Panc1 (cell line): ENCODE measurements around the gene MFAP1. TPM values are rescaled to one million over a fixed set of nuclear protein-coding genes. Genes with fewer than 3 reads are reported as not detected.

ENCODE experiments used
- ATAC-seq: fragments of 200-7000 bp; cut with Tn5 transposase; 2 replicates; pipeline ENCODE4 v1.9.1; 2020; ENCODE audit warnings: mild to moderate bottlenecking, moderate library complexity
- BruUV-seq: library from RNA; stranded (reverse); fragments of 400-500 nt; replicated peaks from 2 replicates; lab custom pipeline; 2021; lab: Mats Ljungman, UMichigan
- CTCF ChIA-PET: fragments of 300-600 bp; sonication (Branson Sonifier 250); formaldehyde crosslinking; loops from one replicate; lab custom pipeline; 2022; ENCODE audit warnings: antibody characterized with exemption; lab: Charles Lee
- POLR2A ChIA-PET: fragments of 300-600 bp; sonication (Branson Sonifier 250); formaldehyde crosslinking; loops from one replicate; lab custom pipeline; 2022; ENCODE audit warnings: antibody characterized with exemption; lab: Charles Lee
- DNase-seq: peaks from one replicate; pipeline ENCODE4 v3.0.0-alpha.2; 2010; ENCODE audit warnings: low read depth, low spot score
- H3K27ac ChIP-seq: 2 replicates; pipeline ENCODE4 v1.5.1; 2011; ENCODE audit warnings: mild to moderate bottlenecking, low read length, inconsistent platforms
- H3K27me3 ChIP-seq: fragments of 200-500 bp; sonication (Bioruptor generic); 2 replicates; pipeline ENCODE4 v1.6.0; 2014; ENCODE audit warnings: low read length, inconsistent platforms; ENCODE audit not compliant: control insufficient read depth, insufficient read depth
- H3K36me3 ChIP-seq: fragments of 200-500 bp; sonication (Bioruptor generic); 2 replicates; pipeline ENCODE4 v1.5.1; 2014; ENCODE audit warnings: inconsistent platforms, mild to moderate bottlenecking, low read length, moderate library complexity; ENCODE audit not compliant: control insufficient read depth, insufficient read depth
- H3K4me1 ChIP-seq: 2 replicates; pipeline ENCODE4 v1.5.1; 2011; ENCODE audit warnings: inconsistent platforms, mild to moderate bottlenecking, low read length, moderate library complexity; ENCODE audit not compliant: control insufficient read depth, insufficient read depth
- H3K4me3 ChIP-seq, 2 experiments: 2 replicates each; pipeline ENCODE4 v1.5.1; 2011 to 2012; ENCODE audit warnings: low read depth in 2 of 2, low read length in 2 of 2, mild to moderate bottlenecking in 2 of 2, inconsistent platforms in 1 of 2, moderate library complexity in 1 of 2
- H3K9me3 ChIP-seq: fragments of 200-500 bp; sonication (Bioruptor generic); 2 replicates; pipeline ENCODE4 v1.5.1; 2014; ENCODE audit warnings: low read depth, mild to moderate bottlenecking, inconsistent platforms, low read length, moderate library complexity; ENCODE audit not compliant: control insufficient read depth, insufficient read depth
- POLR2AphosphoS5 ChIP-seq: IDR thresholded peaks from 2 replicates; pipeline ENCODE4 v1.6.1; 2012; ENCODE audit warnings: mild to moderate bottlenecking, low read depth, low read length, moderate library complexity
- SIN3A ChIP-seq: IDR thresholded peaks from 2 replicates; pipeline ENCODE4 v1.6.1; 2012; ENCODE audit warnings: low read depth, mild to moderate bottlenecking, low read length, moderate library complexity, borderline replicate concordance; ENCODE audit not compliant: insufficient read depth
- TCF7L2 ChIP-seq: IDR thresholded peaks from 2 replicates; pipeline ENCODE4 v1.6.1; 2011; ENCODE audit warnings: mild to moderate bottlenecking, low read depth, low read length, inconsistent platforms
- in situ Hi-C: cut with HindIII; loops from 2 replicates; pipeline ENCODE4 v1.10.0; 2016; ENCODE audit warnings: low sequenced_read_pairs, low pct_unique_long_range_greater_than_20kb
- intact Hi-C: fragments of 100-400 bp; cut with micrococcal nuclease; formaldehyde crosslinking; loops from one replicate; pipeline ENCODE4 v1.10.0; 2022; ENCODE audit not compliant: unreplicated experiment
- total RNA-seq: library from RNA; stranded (reverse); gene quantifications from one replicate; pipeline ENCODE4 v1.2.1, GENCODE V29; 2021; ENCODE audit not compliant: unreplicated experiment
- TF ChIP-seq, protein P1 (sequence below): fragments of 450-650 bp; IDR thresholded peaks from 2 replicates; pipeline ENCODE4 v1.5.1; 2017; ENCODE audit warnings: mild to moderate bottlenecking
- TF ChIP-seq, protein P2 (sequence below), 2 experiments: IDR thresholded peaks; 2 replicates each; pipeline ENCODE4 v1.6.1; 2011 to 2012; ENCODE audit warnings: low read depth in 2 of 2, control low read depth in 1 of 2, low read length in 1 of 2, mild to moderate bottlenecking in 1 of 2, moderate library complexity in 1 of 2; ENCODE audit not compliant: insufficient read depth in 1 of 2

The MFAP1 gene
- total RNA-seq, 1 experiment from 2014 or later, result 29.7 TPM

DNA sequence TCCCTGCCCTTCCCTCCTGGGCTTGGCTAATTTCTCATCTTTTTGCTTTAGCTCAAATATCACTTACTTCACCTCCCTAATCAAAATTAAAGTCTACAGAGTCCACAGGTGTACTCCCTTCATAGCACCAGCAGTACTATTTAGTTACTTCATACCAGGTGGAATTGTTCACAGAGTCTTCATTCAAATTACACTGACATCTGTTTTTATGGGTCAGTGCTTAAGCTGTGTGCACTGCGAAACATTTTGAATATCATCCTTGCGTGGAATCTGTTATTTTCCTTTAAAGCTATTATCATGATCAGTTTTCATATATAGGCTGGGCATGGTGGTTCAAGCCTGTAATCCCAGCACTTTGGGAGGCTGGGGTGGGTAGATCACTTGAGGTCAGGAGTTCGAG, 35.1 kb downstream of the MFAP1 start:
- no peak overlapping the region for H3K27ac ChIP-seq
- CTCF ChIA-PET, result no interaction called here
- peaks cover 6% of the 10 kb centered on the region for H3K36me3 ChIP-seq
- H3K4me3 ChIP-seq, result no peak overlapping the region
- no peak for ATAC-seq
- POLR2A ChIA-PET, result interaction anchor here (0.6 kb wide), 1 partner anchor 12 kb away, joined by 4 read pairs; no protein-coding TSS in a partner anchor
- in situ Hi-C loops, result no loop called here
- TF ChIP-seq, protein P1, sequence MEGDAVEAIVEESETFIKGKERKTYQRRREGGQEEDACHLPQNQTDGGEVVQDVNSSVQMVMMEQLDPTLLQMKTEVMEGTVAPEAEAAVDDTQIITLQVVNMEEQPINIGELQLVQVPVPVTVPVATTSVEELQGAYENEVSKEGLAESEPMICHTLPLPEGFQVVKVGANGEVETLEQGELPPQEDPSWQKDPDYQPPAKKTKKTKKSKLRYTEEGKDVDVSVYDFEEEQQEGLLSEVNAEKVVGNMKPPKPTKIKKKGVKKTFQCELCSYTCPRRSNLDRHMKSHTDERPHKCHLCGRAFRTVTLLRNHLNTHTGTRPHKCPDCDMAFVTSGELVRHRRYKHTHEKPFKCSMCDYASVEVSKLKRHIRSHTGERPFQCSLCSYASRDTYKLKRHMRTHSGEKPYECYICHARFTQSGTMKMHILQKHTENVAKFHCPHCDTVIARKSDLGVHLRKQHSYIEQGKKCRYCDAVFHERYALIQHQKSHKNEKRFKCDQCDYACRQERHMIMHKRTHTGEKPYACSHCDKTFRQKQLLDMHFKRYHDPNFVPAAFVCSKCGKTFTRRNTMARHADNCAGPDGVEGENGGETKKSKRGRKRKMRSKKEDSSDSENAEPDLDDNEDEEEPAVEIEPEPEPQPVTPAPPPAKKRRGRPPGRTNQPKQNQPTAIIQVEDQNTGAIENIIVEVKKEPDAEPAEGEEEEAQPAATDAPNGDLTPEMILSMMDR, result no peak
- TF ChIP-seq, protein P2, sequence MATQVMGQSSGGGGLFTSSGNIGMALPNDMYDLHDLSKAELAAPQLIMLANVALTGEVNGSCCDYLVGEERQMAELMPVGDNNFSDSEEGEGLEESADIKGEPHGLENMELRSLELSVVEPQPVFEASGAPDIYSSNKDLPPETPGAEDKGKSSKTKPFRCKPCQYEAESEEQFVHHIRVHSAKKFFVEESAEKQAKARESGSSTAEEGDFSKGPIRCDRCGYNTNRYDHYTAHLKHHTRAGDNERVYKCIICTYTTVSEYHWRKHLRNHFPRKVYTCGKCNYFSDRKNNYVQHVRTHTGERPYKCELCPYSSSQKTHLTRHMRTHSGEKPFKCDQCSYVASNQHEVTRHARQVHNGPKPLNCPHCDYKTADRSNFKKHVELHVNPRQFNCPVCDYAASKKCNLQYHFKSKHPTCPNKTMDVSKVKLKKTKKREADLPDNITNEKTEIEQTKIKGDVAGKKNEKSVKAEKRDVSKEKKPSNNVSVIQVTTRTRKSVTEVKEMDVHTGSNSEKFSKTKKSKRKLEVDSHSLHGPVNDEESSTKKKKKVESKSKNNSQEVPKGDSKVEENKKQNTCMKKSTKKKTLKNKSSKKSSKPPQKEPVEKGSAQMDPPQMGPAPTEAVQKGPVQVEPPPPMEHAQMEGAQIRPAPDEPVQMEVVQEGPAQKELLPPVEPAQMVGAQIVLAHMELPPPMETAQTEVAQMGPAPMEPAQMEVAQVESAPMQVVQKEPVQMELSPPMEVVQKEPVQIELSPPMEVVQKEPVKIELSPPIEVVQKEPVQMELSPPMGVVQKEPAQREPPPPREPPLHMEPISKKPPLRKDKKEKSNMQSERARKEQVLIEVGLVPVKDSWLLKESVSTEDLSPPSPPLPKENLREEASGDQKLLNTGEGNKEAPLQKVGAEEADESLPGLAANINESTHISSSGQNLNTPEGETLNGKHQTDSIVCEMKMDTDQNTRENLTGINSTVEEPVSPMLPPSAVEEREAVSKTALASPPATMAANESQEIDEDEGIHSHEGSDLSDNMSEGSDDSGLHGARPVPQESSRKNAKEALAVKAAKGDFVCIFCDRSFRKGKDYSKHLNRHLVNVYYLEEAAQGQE (IDR thresholded peaks at IDR 0.05; ENCODE audit: insufficient read depth in 1 of 2, low read depth in 2 of 2, low read length in 1 of 2), result no peak
- TF ChIP-seq SIN3A (no peak), TCF7L2 (no peak), POLR2AphosphoS5 (no peak)
- DNase-seq, result no peak
- no TSS peak for BruUV-seq
- peaks cover 18% of the 10 kb centered on the region for H3K4me1 ChIP-seq
- H3K27me3 ChIP-seq, result no peaks in the 10 kb centered on the region
- H3K9me3 ChIP-seq, result no peaks in the 10 kb centered on the region
- intact Hi-C loops, result no loop called here

DNA sequence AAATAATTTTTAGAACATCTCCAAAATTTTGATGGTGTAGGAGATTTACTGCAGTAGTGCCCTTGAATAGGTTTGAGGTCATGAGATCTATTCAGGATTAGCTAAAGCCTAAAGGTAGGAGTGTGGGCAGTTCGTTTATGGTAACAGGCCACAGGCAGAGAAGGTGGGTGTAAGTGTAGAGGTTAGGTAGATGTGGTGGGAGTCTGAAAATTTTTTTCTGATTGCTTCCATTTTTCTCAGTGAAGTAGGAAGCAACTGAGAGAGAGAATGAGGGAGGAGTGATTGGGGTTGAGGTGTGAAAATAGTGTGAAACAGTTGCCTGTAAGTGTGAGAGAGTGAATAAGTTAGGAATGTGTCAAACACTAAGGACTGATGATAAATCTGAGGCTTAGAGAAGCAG, 45.5 kb downstream of the MFAP1 start:
- no TSS peak for BruUV-seq
- TF ChIP-seq, protein P2 (IDR thresholded peaks at IDR 0.05; ENCODE audit: insufficient read depth in 1 of 2, low read depth in 2 of 2, low read length in 1 of 2), result no peak
- TF ChIP-seq TCF7L2 (no peak), POLR2AphosphoS5 (no peak), SIN3A (no peak)
- intact Hi-C loops (no loop called here), in situ Hi-C loops (no loop called here)
- Histone ChIP-seq H3K4me3 (no peak overlapping the region), H3K36me3 (no peaks in the 10 kb centered on the region), H3K9me3 (no peaks in the 10 kb centered on the region), H3K27ac (no peak overlapping the region), H3K4me1 (0 out of 2 replicates have a peak, but pooled peaks cover 3% of the 10 kb centered on the region), H3K27me3 (no peaks in the 10 kb centered on the region)
- ATAC-seq, result no peak
- POLR2A ChIA-PET, result no interaction called here
- CTCF ChIA-PET, result no interaction called here
- no peak for DNase-seq
